Stimulated activated CD4-positive, alpha-beta T cell treated with anti-CD3 and anti-CD28 coated beads, Interleukin-12 subunit alpha, Interleukin-12 subunit beta, amount 100 ng/mL, for 4 hours (primary cell): ENCODE measurements around the gene ZNF101.

Experiments used
- DNase-seq: peaks from one replicate; pipeline ENCODE4 v3.0.0-alpha.2; 2020

The ZNF101 gene

GRCh38 chr19:19721896-19722295, 53.3 kb downstream of the ZNF101 start:
- no peak for DNase-seq

GRCh38 chr19:19732579-19733501, 64.2 kb downstream of the ZNF101 start, which contains the start of gene ZNF14:
Gene ZNF14 (minus strand): TSS chr19:19733112. CDS start chr19:19732958, 154 bp downstream.
- DNase-seq, result peak; percentile 87
